ENCODE results near the gene ABHD5.

ABHD5 gene

GRCh38 chr3:43687499-43687811, 3.3 kb upstream of the ABHD5 start:
- TF ChIP-seq EP300 (IDR thresholded peaks at IDR 0.05; ENCODE audit: borderline replicate concordance) (no peak), FOXM1 (IDR thresholded peaks at IDR 0.05; ENCODE audit: borderline replicate concordance, low read depth) (no peak), TAF1 (IDR thresholded peaks at IDR 0.05; ENCODE audit: low read depth) (no peak), NFIC (IDR thresholded peaks at IDR 0.05) (no peak), YY1 (IDR thresholded peaks at IDR 0.05; ENCODE audit: low read depth) (no peak), USF1 (IDR thresholded peaks at IDR 0.05) (no peak), RAD21 (IDR thresholded peaks at IDR 0.05; ENCODE audit: low read depth) (no peak), TCF12 (IDR thresholded peaks at IDR 0.05; ENCODE audit: low read depth) (no peak), TEAD4 (IDR thresholded peaks at IDR 0.05) (no peak), EGR1 (IDR thresholded peaks at IDR 0.05) (no peak), CEBPB (IDR thresholded peaks at IDR 0.05) (no peak), ZBTB7A (IDR thresholded peaks at IDR 0.05; ENCODE audit: low read depth) (no peak)
- TF ChIP-seq, protein P1, sequence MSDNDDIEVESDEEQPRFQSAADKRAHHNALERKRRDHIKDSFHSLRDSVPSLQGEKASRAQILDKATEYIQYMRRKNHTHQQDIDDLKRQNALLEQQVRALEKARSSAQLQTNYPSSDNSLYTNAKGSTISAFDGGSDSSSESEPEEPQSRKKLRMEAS (IDR thresholded peaks at IDR 0.05) = no peak
- TF ChIP-seq, protein P2, sequence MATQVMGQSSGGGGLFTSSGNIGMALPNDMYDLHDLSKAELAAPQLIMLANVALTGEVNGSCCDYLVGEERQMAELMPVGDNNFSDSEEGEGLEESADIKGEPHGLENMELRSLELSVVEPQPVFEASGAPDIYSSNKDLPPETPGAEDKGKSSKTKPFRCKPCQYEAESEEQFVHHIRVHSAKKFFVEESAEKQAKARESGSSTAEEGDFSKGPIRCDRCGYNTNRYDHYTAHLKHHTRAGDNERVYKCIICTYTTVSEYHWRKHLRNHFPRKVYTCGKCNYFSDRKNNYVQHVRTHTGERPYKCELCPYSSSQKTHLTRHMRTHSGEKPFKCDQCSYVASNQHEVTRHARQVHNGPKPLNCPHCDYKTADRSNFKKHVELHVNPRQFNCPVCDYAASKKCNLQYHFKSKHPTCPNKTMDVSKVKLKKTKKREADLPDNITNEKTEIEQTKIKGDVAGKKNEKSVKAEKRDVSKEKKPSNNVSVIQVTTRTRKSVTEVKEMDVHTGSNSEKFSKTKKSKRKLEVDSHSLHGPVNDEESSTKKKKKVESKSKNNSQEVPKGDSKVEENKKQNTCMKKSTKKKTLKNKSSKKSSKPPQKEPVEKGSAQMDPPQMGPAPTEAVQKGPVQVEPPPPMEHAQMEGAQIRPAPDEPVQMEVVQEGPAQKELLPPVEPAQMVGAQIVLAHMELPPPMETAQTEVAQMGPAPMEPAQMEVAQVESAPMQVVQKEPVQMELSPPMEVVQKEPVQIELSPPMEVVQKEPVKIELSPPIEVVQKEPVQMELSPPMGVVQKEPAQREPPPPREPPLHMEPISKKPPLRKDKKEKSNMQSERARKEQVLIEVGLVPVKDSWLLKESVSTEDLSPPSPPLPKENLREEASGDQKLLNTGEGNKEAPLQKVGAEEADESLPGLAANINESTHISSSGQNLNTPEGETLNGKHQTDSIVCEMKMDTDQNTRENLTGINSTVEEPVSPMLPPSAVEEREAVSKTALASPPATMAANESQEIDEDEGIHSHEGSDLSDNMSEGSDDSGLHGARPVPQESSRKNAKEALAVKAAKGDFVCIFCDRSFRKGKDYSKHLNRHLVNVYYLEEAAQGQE (IDR thresholded peaks at IDR 0.05; ENCODE audit: low read depth) = no peak

- TF ChIP-seq CREB1 (IDR thresholded peaks at IDR 0.05; ENCODE audit: low read depth) (no peak), TCF12 (IDR thresholded peaks at IDR 0.05; ENCODE audit: low read depth) (no peak), TEAD4 (IDR thresholded peaks at IDR 0.05) (no peak), ZBTB7A (IDR thresholded peaks at IDR 0.05; ENCODE audit: low read depth) (no peak), RAD21 (IDR thresholded peaks at IDR 0.05; ENCODE audit: low read depth) (no peak), FOXM1 (IDR thresholded peaks at IDR 0.05; ENCODE audit: borderline replicate concordance, low read depth) (no peak), USF1 (IDR thresholded peaks at IDR 0.05) (no peak), NFIC (IDR thresholded peaks at IDR 0.05) (no peak), EP300 (IDR thresholded peaks at IDR 0.05; ENCODE audit: borderline replicate concordance) (no peak), YY1 (IDR thresholded peaks at IDR 0.05; ENCODE audit: low read depth) (no peak), CEBPB (IDR thresholded peaks at IDR 0.05) (no peak), TAF1 (IDR thresholded peaks at IDR 0.05; ENCODE audit: low read depth) (no peak), EGR1 (IDR thresholded peaks at IDR 0.05) (no peak)
- TF ChIP-seq, protein P2 (IDR thresholded peaks at IDR 0.05; ENCODE audit: low read depth) = no peak
- TF ChIP-seq, protein P1 (IDR thresholded peaks at IDR 0.05) = no peak
Observed at GRCh38 chr3:43688245-43688650, 2.5 kb upstream of the ABHD5 start.

DNA sequence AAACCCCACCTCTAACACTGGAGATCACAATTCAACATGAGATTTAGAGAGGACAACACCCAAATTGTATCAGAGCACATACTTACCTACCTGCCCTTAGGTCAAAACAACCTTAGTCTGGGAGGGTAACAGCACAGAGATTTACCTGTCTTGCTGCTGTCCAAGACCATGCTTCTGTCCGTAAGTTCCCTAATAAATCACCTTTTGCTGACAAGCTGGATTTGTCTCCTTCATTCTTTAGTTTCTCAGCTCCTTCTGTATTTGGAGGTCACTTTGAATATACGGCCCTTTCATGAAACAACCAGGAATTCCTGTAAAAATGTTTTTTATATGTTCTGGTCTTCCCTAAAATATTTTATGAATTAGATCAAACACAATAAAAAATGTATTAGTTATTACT, 1.6 kb upstream of the ABHD5 start:
- TF ChIP-seq ZBTB7A (IDR thresholded peaks at IDR 0.05; ENCODE audit: low read depth) = no peak
- no peak for TF ChIP-seq USF1 (IDR thresholded peaks at IDR 0.05)
- TF ChIP-seq TCF12 (IDR thresholded peaks at IDR 0.05; ENCODE audit: low read depth) = no peak
- TF ChIP-seq TAF1 (IDR thresholded peaks at IDR 0.05; ENCODE audit: low read depth) = no peak
- TF ChIP-seq, protein P2 (IDR thresholded peaks at IDR 0.05; ENCODE audit: low read depth) = no peak
- TF ChIP-seq RAD21 (IDR thresholded peaks at IDR 0.05; ENCODE audit: low read depth) = no peak
- TF ChIP-seq NFIC (IDR thresholded peaks at IDR 0.05) = no peak
- no peak for TF ChIP-seq FOXM1 (IDR thresholded peaks at IDR 0.05; ENCODE audit: borderline replicate concordance, low read depth)
- TF ChIP-seq, protein P1 (IDR thresholded peaks at IDR 0.05) = no peak
- no peak for TF ChIP-seq CEBPB (IDR thresholded peaks at IDR 0.05)
- no peak for TF ChIP-seq EP300 (IDR thresholded peaks at IDR 0.05; ENCODE audit: borderline replicate concordance)
- no peak for TF ChIP-seq YY1 (IDR thresholded peaks at IDR 0.05; ENCODE audit: low read depth)
- TF ChIP-seq TEAD4 (IDR thresholded peaks at IDR 0.05) = no peak
- TF ChIP-seq CREB1 (IDR thresholded peaks at IDR 0.05; ENCODE audit: low read depth) = no peak
- TF ChIP-seq EGR1 (IDR thresholded peaks at IDR 0.05) = no peak
